ENCODE results near the gene ATP8B2. TPM values are rescaled to one million over a fixed set of nuclear protein-coding genes. Genes with fewer than 3 reads are reported as not detected.
A peak's percentile ranks its signal among the peaks of the same experiment; 100 is the strongest.

The ATP8B2 gene
- total RNA-seq, 3 donors from 2014 or later: 34.5 to 64.8 (median 61.3) TPM

GRCh38 chr1:154330669-154331068 is 5.3 kb downstream of the ATP8B2 start:
- no peak overlapping the region for H3K4me3 ChIP-seq
- no peaks in the 10 kb centered on the region for H3K9me3 ChIP-seq
- H3K27ac ChIP-seq: no peak overlapping the region
- no peaks in the 10 kb centered on the region for H3K36me3 ChIP-seq
- no peaks in the 10 kb centered on the region for H3K27me3 ChIP-seq
- TF ChIP-seq POLR2A (IDR thresholded peaks at IDR 0.05): no peak
- TF ChIP-seq POLR2AphosphoS5 (IDR thresholded peaks at IDR 0.05): no peak
- TF ChIP-seq CTCF (IDR thresholded peaks at IDR 0.05): no peak
- H3K4me1 ChIP-seq: peaks cover 0 to 20% of the 10 kb centered on the region in 2 donors
- intact Hi-C loops (cut with DNase I; ENCODE audit: low total_unique reads): no loop called here
- no peak for DNase-seq (ENCODE audit: low spot score in 2 of 2)

GRCh38 chr1:154334079-154335024 is 9.0 kb downstream of the ATP8B2 start:
- peak overlapping the region; percentile 23 to 59 for H3K27ac ChIP-seq
- H3K27me3 ChIP-seq: no peaks in the 10 kb centered on the region

GRCh38 chr1:154335025-154335714 is 9.8 kb downstream of the ATP8B2 start:
- TF ChIP-seq POLR2A (IDR thresholded peaks at IDR 0.05): no peak
- peak; percentile 83 to 93 (median 83) for TF ChIP-seq CTCF (IDR thresholded peaks at IDR 0.05)
- peak; percentile 10 to 17 (median 12) for TF ChIP-seq POLR2AphosphoS5 (IDR thresholded peaks at IDR 0.05)
- Histone ChIP-seq H3K4me3 (no peak overlapping the region), H3K27me3 (no peaks in the 10 kb centered on the region), H3K27ac (peak overlapping the region; percentile 23 to 59), H3K4me1 (no peaks in the 10 kb centered on the region), H3K36me3 (no peaks in the 10 kb centered on the region), H3K9me3 (no peaks in the 10 kb centered on the region)
- intact Hi-C loops (cut with DNase I; ENCODE audit: low total_unique reads): no loop called here
- DNase-seq (ENCODE audit: low spot score in 2 of 2): peak; percentile 62 to 84

More at GRCh38 chr1:154334079-154335024, 9.0 kb downstream of the ATP8B2 start:
- no peak overlapping the region for H3K4me3 ChIP-seq
- no peak for DNase-seq (ENCODE audit: low spot score in 2 of 2)
- no peaks in the 10 kb centered on the region for H3K9me3 ChIP-seq
- intact Hi-C loops (cut with DNase I; ENCODE audit: low total_unique reads): no loop called here
- TF ChIP-seq POLR2A (IDR thresholded peaks at IDR 0.05) (no peak), POLR2AphosphoS5 (IDR thresholded peaks at IDR 0.05) (no peak), CTCF (IDR thresholded peaks at IDR 0.05) (no peak)
- no peaks in the 10 kb centered on the region for H3K4me1 ChIP-seq
- no peaks in the 10 kb centered on the region for H3K36me3 ChIP-seq

GRCh38 chr1:154337253-154337894 is 12.0 kb downstream of the ATP8B2 start:
- no peak for DNase-seq (ENCODE audit: low spot score in 2 of 2)
- TF ChIP-seq POLR2AphosphoS5 (IDR thresholded peaks at IDR 0.05) (no peak), CTCF (IDR thresholded peaks at IDR 0.05) (no peak), POLR2A (IDR thresholded peaks at IDR 0.05) (no peak)
- H3K27ac ChIP-seq: no peak overlapping the region
- no peaks in the 10 kb centered on the region for H3K9me3 ChIP-seq
- intact Hi-C loops (cut with DNase I; ENCODE audit: low total_unique reads): no loop called here
- no peaks in the 10 kb centered on the region for H3K4me1 ChIP-seq
- no peaks in the 10 kb centered on the region for H3K36me3 ChIP-seq
- H3K27me3 ChIP-seq: no peaks in the 10 kb centered on the region
- no peak overlapping the region for H3K4me3 ChIP-seq

All from breast epithelium (tissue), 4 donors.